Karpas-422 (cell line): ENCODE measurements around the gene ATP5F1A. TPM values are rescaled to one million over a fixed set of nuclear protein-coding genes. Genes with fewer than 3 reads are reported as not detected.
"Not testable (repeated sequence)": the region's sequence is repeated elsewhere in the genome, so short reads cannot be mapped to it uniquely, and the experiment has no call there.

Source experiments
- DNase-seq: peaks from one replicate; pipeline ENCODE4 v3.0.0-alpha.2; 2015
- H2AFZ ChIP-seq: fragments of 200-600 bp; sonication (generic); 2 replicates; pipeline ENCODE4 v1.6.1; 2014; ENCODE audit warnings: antibody characterized with exemption, low read length, mixed read lengths
- H3K27ac ChIP-seq: fragments of 200-600 bp; sonication (generic); 2 replicates; pipeline ENCODE4 v1.5.1; 2014; ENCODE audit warnings: mild to moderate bottlenecking, low read length, moderate library complexity
- H3K27me3 ChIP-seq: fragments of 200-600 bp; sonication (generic); 2 replicates; pipeline ENCODE4 v1.6.1; 2014; ENCODE audit warnings: low read length, mixed read lengths
- H3K36me3 ChIP-seq: fragments of 200-600 bp; sonication (generic); 2 replicates; pipeline ENCODE4 v1.6.1; 2014; ENCODE audit warnings: low read length, mixed read lengths; ENCODE audit not compliant: insufficient read depth
- H3K4me1 ChIP-seq: fragments of 200-600 bp; sonication (generic); 2 replicates; pipeline ENCODE4 v1.6.1; 2014; ENCODE audit warnings: mild to moderate bottlenecking, low read length, mixed read lengths
- H3K4me2 ChIP-seq: fragments of 200-600 bp; sonication (generic); 2 replicates; pipeline ENCODE4 v1.6.1; 2014; ENCODE audit warnings: low read length, low read depth, mild to moderate bottlenecking; ENCODE audit not compliant: poor library complexity, severe bottlenecking
- H3K4me3 ChIP-seq: fragments of 200-600 bp; sonication (generic); 2 replicates; pipeline ENCODE4 v1.5.1; 2014; ENCODE audit warnings: mild to moderate bottlenecking, antibody characterized with exemption, low read length, mixed read lengths
- H3K79me2 ChIP-seq: fragments of 200-600 bp; sonication (generic); 2 replicates; pipeline ENCODE4 v1.6.1; 2014; ENCODE audit warnings: mild to moderate bottlenecking, low read length, mixed read lengths
- H3K9ac ChIP-seq: fragments of 200-600 bp; sonication (generic); 2 replicates; pipeline ENCODE4 v1.6.0; 2014; ENCODE audit warnings: low read length
- H3K9me2 ChIP-seq: fragments of 200-600 bp; sonication (generic), shearing (Covaris generic); replicated peaks from 2 replicates; pipeline ENCODE4 v1.6.0; 2014; ENCODE audit warnings: mild to moderate bottlenecking, low read length, moderate library complexity; ENCODE audit not compliant: insufficient read depth
- H3K9me3 ChIP-seq: fragments of 300-700, 200-600 bp; sonication (generic); 2 replicates; pipeline ENCODE4 v1.6.1; 2014; ENCODE audit warnings: low read length, mixed read lengths
- H4K20me1 ChIP-seq: fragments of 200-600 bp; sonication (generic); 2 replicates; pipeline ENCODE4 v1.6.1; 2014; ENCODE audit warnings: mild to moderate bottlenecking, antibody characterized with exemption, low read length, low read depth; ENCODE audit not compliant: insufficient read depth
- total RNA-seq: library from RNA; depleted of rRNA; stranded (reverse); fragments of >200 nt; shearing (Covaris generic); gene quantifications from 2 replicates; pipeline ENCODE4 v1.2.3, GENCODE V29; 2014; ENCODE audit warnings: low replicate concordance; rRNA removed

Gene ATP5F1A
- 417 and 563 TPM in 2 replicates for total RNA-seq

DNA sequence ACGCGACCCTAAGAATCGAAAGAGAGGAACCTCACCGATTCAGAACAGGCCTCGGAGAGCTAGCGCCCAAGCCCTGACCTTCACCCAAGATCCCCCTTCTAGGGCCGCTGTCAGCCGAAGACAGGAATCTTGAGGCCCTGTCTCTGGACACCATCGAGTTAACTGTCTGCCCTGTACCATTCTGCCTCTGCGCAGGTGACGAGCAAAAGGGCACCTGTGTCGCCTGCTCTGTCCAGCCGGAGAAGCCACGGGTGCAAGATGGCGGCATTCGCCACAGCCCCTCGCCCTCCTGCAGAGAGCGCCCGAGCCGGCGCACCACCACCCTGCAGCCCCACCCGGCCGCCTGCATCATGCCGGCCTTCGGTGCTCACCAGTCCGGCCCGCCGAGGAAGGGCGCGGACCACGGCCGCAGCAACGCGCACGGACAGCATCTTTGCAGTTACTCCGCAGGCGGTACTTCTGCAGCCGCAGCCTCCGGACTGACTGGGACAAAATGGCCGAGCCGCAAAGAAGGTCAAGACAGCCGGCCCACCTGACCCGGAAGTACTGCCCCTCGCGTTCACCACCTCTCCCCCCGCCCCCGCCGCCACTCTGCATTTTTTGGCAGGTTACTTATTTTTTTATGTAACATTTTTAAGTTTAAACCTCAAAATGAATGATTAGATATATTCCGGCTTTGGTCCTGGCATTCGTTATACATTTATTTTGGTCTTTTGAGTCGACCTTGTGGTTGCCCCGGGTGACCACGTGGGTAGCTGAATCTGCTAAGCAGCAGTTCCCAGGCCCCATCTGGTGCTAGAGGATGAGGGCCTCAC, at the start of gene ATP5F1A:
Gene ATP5F1A, minus strand, starts transcription at position 496 of the 815 bp plus-strand sequence. Its CDS starts 65 bp downstream, at position 431.
- no peaks in the 10 kb centered on the region for H3K27me3 ChIP-seq
- peak within 1 kb of the TSS; percentile 73 for H2AFZ ChIP-seq
- H3K27ac ChIP-seq = peak within 1 kb of the TSS; percentile 64
- peaks cover 20% of the 10 kb centered on the region for H3K36me3 ChIP-seq
- no peaks in the 10 kb centered on the region for H3K9me2 ChIP-seq
- peaks cover 61% of the 10 kb centered on the region for H3K79me2 ChIP-seq
- H3K9me3 ChIP-seq = no peaks in the 10 kb centered on the region
- peak within 1 kb of the TSS; percentile 71 for H3K4me2 ChIP-seq
- H3K4me1 ChIP-seq = peaks cover 22% of the 10 kb centered on the region
- H4K20me1 ChIP-seq = peaks cover 8% of the 10 kb centered on the region; the same call in 1 of the 2 replicates
- peak within 1 kb of the TSS; percentile 85 for H3K4me3 ChIP-seq
- DNase-seq = peak; percentile 94
- peak within 1 kb of the TSS; percentile 78 for H3K9ac ChIP-seq

DNA sequence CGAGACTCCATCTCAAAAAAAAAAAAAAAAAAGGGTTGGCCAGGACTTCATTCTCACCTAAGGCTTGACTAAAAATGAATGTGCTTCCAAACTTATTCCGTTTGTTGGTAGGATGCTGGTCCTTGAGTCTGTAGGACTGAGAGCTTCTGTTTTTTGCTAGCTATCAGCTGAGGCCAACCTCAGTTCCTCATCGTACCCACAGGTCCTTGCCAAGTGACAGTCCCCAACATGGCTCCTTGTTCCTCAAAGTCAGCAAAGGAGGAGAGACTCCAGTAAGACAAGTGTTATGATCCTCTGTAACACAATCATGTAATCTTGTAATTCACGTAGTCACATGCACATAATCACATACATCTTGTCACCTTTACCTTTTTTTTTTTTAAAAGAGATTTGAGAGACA, 43.1 kb upstream of the ATP5F1A start:
- Histone ChIP-seq H3K9ac (no peak overlapping the region), H3K9me3 (no peaks in the 10 kb centered on the region), H3K4me3 (no peak overlapping the region), H2AFZ (no peak overlapping the region), H3K9me2 (no peaks in the 10 kb centered on the region), H3K36me3 (no peaks in the 10 kb centered on the region), H4K20me1 (no peaks in the 10 kb centered on the region), H3K27ac (no peak overlapping the region), H3K4me1 (no peaks in the 10 kb centered on the region), H3K79me2 (no peaks in the 10 kb centered on the region), H3K27me3 (no peaks in the 10 kb centered on the region), H3K4me2 (no peak overlapping the region)
- DNase-seq = no peak

DNA sequence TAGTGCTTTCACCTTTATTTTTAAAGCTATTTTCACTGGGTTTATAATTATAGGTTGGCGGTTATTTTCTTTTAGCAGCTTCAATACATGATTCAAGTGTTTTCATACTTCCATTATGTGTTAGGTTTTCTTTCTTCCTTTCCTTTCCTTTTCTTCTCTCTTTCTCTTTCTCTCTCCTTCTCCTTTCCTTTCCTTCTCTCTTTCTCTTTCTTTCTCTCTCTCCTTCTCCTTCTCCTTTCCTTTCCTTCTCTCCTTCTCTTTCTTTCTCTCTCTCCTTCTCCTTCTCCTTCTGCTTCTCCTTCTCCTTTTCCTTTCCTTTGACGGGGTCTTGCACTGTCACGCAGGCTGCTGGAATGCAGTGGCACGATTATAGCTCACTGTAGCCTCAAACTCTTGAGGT, 42.1 kb upstream of the ATP5F1A start:
- Histone ChIP-seq H3K9me2 (no peaks in the 10 kb centered on the region), H3K27me3 (no peaks in the 10 kb centered on the region), H3K4me3 (no peak overlapping the region), H3K4me2 (no peak overlapping the region), H3K27ac (no peak overlapping the region), H3K4me1 (peaks cover 3% of the 10 kb centered on the region; the same call in 1 of the 2 replicates), H3K9ac (no peak overlapping the region), H3K36me3 (no peaks in the 10 kb centered on the region), H3K9me3 (no peaks in the 10 kb centered on the region), H2AFZ (no peak overlapping the region), H3K79me2 (no peaks in the 10 kb centered on the region), H4K20me1 (no peaks in the 10 kb centered on the region)
- DNase-seq = no peak

DNA sequence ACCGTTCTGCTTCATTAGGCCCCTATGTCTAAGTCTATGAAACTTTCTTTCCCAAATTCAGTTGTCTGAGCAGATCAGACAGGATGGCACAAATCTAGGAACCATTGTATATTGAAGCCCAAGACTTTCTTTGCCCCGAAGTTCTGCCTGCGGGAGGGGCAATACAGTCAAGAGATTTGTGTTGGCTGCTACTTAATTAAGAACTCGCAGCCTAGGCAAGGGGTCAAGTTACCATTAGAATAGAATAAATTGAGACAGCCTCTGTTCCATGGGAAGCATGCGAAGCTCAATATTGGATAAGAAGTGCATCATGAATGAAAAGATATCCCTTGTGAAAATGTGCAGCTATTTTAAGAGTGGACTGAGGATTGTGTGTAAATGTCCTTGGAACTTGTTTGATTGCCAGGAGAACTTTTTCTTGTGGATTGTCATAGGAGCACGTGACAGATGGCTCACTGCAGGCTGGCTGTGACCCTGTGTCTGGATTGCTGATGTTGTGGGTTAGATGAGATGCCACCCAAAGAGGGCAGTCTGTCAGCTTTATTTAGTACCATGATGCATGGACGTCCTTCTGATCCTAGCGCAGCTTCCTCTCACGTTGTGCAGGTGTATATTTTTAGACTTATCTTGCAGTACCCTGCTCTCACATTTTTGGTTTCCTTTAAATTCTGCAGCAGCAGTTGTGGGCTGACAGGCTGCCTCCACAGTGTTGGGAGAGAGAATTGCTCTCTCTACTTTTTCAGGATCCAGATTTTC, 37.0 kb upstream of the ATP5F1A start:
- Histone ChIP-seq H2AFZ (no peak overlapping the region), H3K4me1 (peaks cover 7% of the 10 kb centered on the region; the same call in 1 of the 2 replicates), H3K9ac (no peak overlapping the region), H3K27me3 (no peaks in the 10 kb centered on the region), H3K79me2 (no peaks in the 10 kb centered on the region), H3K9me3 (no peaks in the 10 kb centered on the region), H3K4me2 (no peak overlapping the region), H3K27ac (no peak overlapping the region), H3K4me3 (no peak overlapping the region), H3K36me3 (no peaks in the 10 kb centered on the region), H4K20me1 (no peaks in the 10 kb centered on the region), H3K9me2 (no peaks in the 10 kb centered on the region)
- DNase-seq = no peak

DNA sequence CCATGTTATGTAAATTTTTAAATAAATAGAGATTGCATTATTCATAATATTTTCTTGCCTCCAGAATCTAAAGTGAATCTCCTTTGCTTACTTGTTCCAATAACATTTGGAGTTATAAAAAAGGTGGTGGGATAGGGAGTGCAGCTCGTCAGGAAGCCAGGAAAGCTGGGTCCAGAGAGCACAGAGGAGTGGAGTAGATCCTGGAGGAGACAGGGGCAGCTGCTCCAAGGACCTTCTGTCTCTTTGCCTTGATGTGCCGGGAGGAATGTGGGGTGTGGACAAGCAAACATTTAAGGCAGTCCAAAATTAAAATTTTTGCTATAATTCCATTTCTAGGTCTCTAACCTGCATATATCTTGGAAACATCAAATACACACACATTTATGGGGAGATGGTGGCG, 35.4 kb upstream of the ATP5F1A start:
- H2AFZ ChIP-seq = no peak overlapping the region
- no peaks in the 10 kb centered on the region for H3K27me3 ChIP-seq
- H3K4me2 ChIP-seq = no peak overlapping the region
- H3K4me3 ChIP-seq = no peak overlapping the region
- no peaks in the 10 kb centered on the region for H3K9me2 ChIP-seq
- H4K20me1 ChIP-seq = no peaks in the 10 kb centered on the region
- no peak overlapping the region for H3K9ac ChIP-seq
- H3K4me1 ChIP-seq = peaks cover 7% of the 10 kb centered on the region; the same call in 1 of the 2 replicates
- H3K9me3 ChIP-seq = no peaks in the 10 kb centered on the region
- no peaks in the 10 kb centered on the region for H3K79me2 ChIP-seq
- peaks cover 8% of the 10 kb centered on the region; the same call in 1 of the 2 replicates for H3K36me3 ChIP-seq
- no peak for DNase-seq
- no peak overlapping the region for H3K27ac ChIP-seq

DNA sequence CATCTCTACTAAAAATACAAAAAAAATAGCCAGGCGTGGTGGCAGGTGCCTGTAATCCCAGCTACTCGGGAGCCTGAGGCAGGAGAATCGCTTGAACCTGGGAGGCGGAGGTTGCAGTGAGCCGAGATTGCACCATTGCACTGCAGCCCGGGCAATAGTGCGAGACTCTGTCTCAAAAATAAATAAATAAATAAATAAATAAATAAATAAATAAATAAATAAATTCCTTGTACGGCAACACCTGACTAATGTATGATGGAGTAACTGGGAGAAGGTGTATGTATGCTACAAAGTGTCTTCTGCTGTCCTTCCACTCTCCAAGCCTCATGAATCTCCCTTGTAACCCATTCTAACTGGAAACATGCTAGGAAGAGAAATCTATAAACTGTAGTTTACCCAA, 32.5 kb upstream of the ATP5F1A start:
- H3K9me2 ChIP-seq, DNase-seq, H3K27ac ChIP-seq, H3K4me2 ChIP-seq, H2AFZ ChIP-seq, H3K4me3 ChIP-seq, H4K20me1 ChIP-seq, H3K9me3 ChIP-seq, H3K79me2 ChIP-seq, H3K9ac ChIP-seq, H3K4me1 ChIP-seq, H3K27me3 ChIP-seq: not testable (repeated sequence)
- peaks cover 11% of the 10 kb centered on the region; the same call in 1 of the 2 replicates for H3K36me3 ChIP-seq

DNA sequence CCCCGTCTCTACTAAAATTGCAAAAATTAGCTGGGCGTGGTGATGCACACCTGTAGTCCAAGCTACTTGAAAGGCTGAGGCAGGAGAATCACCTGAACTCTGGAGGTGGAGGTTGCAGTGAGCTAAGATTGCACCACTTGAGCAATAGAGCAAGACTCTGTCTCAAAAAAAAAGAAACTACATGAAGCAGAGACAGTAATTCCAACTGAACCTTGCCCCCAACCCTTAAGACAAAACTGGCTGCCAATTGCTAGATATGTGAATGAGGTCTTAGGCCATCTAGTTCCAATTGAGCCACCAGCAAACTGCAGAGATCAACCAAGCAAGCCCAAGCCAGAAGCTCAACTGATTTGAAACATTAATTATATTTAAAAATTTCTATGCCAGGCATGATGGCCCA, 32.0 kb upstream of the ATP5F1A start:
- Histone ChIP-seq H3K4me2 (no peak overlapping the region), H3K9ac (no peak overlapping the region), H3K9me3 (no peaks in the 10 kb centered on the region), H3K27me3 (no peaks in the 10 kb centered on the region), H3K9me2 (no peaks in the 10 kb centered on the region), H4K20me1 (no peaks in the 10 kb centered on the region), H3K4me3 (no peak overlapping the region), H3K4me1 (peaks cover 3% of the 10 kb centered on the region; the same call in 1 of the 2 replicates), H2AFZ (no peak overlapping the region), H3K36me3 (peaks cover 11% of the 10 kb centered on the region; the same call in 1 of the 2 replicates), H3K79me2 (no peaks in the 10 kb centered on the region), H3K27ac (no peak overlapping the region)
- DNase-seq = no peak

DNA sequence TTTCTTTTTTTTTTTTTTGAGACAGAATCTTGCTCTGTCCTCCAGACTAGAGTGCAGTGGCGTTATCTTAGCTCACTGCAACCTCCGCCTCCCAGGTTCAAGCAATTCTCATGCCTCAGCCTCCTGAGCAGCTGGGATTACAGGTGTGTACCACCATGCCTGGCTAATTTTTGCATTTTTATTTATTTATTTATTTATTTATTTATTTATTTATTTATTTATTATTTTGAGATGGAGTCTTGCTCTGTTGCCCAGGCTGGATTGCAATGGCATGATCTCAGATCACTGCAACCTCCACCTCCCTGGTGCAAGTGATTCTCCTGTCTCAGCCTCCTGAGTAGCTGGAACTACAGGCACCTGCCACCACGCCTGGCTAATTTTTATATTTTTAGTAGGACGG, 28.5 kb upstream of the ATP5F1A start:
- H3K9me3 ChIP-seq, H3K27ac ChIP-seq, H3K9ac ChIP-seq, H3K4me3 ChIP-seq, H3K9me2 ChIP-seq, H3K4me2 ChIP-seq, H4K20me1 ChIP-seq, DNase-seq, H2AFZ ChIP-seq, H3K27me3 ChIP-seq, H3K79me2 ChIP-seq, H3K4me1 ChIP-seq: not testable (repeated sequence)
- peaks cover 22% of the 10 kb centered on the region; the same call in 1 of the 2 replicates for H3K36me3 ChIP-seq
